GM19372 (cell line): ENCODE data around the gene ARL16.

Experiments used
- ATAC-seq: cut with Tn5 transposase; IDR thresholded peaks from one replicate; pipeline ENCODE4 v1.9.1; 2021; ENCODE audit warnings: mild to moderate bottlenecking, low read depth, moderate library complexity; ENCODE audit not compliant: unreplicated experiment

The ARL16 gene, protein sequence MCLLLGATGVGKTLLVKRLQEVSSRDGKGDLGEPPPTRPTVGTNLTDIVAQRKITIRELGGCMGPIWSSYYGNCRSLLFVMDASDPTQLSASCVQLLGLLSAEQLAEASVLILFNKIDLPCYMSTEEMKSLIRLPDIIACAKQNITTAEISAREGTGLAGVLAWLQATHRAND

DNA sequence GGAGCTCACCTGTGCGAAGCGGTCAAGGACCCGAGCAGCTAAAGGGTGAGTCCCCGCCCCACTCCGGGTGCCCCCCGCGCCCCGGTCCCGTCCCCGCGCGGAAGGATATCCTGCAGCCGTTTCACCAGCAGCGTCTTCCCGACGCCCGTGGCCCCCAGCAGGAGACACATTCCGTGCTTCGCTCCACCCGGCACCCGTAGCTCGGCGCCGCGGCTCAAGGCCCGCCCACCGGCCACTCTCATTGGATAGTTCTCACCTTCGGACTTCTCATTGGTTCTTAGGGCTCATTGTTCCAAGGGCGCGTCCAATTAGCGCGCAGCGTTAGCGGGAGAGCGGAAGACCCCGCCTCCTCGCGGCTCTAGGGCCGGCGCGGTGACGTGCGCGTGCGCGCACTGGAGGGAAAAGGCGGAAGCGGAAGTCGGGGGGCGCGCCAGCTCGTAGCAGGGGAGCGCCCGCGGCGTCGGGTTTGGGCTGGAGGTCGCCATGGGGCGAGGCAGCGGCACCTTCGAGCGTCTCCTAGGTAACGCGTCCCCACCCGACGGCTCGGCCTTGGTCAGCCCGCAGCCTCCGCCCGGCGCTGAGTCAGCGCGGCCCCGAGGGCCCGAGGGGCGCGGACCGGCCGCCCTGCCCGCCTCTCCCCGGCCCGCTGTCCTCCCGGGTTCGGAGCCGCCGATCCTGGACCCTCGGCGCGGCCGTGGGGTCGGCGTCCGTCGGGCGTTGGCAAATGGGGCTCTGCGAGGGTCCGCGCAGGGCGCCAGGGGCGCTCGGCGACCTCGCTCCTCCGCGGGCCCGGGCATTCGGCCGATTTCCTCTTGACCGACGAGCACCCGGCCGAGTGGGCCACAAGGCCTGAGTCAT, at the start of gene ARL16, which contains the start of gene HGS:
Gene ARL16 (minus strand): TSS at position 214 of the 858 bp plus-strand sequence. CDS start 44 bp downstream, at position 170.
Gene HGS (plus strand): TSS at position 428 of the 858 bp plus-strand sequence. CDS start 56 bp downstream, at position 484.
- peak; percentile 94 for ATAC-seq

- ATAC-seq = no peak
These were observed 43.9 kb upstream of the ARL16 start for GRCh38 chr17:81727324-81728031.

GRCh38 chr17:81726004-81726403, 42.4 kb upstream of the ARL16 start:
- ATAC-seq = no peak

DNA sequence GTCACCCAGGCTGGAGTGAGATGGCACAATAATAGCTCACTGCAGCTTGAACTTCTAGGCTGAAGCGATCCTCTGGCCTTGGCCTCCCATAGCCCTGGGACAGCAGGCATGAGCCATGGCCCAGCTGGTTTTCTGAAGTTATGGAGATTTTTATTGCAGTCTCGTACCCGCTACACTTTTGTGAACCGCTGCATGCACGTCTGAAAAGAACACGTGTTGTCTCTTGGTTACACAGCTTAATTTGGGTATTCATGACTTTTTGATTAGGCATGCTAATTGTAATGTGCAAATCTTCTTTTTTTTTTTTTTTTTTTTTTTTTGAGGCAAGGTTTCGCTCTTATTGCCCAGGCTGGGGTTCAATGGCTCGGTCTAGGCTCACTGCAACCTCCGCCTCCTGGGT, 41.8 kb upstream of the ARL16 start:
- no peak for ATAC-seq

DNA sequence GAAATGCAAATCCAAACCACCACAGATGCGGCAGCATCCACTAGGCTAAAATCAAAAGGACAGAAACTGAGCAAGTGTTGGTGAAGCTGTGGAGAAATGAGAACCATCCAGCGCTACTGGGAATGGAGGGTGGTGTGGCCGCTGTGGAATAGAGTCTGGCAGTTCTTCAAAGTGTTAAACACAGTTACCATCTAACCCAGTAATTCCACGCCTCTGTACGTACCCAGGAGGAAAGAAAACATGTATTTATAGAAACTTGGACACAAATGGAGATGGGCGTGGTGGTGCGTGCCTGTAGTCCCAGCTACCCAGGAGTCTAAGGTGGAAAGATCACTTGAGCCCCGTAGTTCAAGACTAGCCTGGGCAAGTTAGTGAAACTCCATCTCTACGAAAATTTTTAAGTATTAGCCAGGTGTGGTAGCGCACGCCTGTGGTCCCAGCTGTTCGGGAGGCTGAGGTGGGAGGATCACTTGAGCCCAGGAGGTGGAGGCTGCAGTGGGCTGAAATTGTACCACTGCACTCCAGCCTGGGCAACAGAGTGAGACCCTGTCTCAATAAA, 40.1 kb upstream of the ARL16 start:
- ATAC-seq = no peak

DNA sequence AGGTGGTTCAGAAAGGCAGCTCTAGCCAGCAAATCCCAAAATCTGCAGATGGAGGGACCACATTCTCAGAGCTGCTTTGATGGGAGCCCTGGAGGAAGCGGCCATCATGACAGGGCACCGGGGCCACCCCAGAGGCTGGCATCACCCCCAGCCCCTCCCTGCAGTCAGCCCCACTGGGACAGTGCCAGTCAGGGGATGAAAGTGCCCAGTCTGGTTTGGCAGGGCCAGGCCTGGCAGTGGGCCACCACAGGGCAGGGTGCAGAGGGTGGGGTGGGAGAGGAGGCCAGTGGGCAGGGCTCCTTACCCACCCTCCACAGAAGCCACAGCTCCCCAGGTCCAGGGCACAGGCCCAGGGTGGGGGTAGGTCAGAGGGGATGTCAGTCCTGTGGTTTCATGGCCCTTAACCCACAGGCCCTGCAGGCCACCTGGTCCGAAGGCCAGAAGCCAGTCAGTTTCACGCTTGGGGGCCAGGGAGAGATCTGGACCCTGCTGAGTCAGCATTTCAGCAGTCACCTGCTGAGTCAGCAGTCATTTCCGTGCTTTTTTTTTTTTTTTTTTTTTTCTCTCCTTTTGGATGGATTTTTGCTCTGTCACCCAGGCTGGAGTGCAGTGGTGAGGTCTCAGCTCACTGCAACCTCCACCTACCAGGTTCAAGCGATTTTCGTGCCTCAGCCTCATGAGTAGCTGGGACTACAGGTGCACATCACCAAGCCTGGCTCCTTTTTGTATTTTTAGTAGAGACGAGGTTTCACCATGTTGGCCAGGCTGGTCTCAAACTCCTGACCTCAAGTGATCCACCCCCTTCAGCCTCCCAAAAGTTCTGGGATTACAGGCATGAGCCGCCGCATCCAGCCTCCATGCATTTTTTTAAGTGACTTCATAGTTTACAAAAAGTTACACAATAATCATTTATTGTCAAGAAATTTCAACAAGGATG, 38.9 kb upstream of the ARL16 start:
- no peak for ATAC-seq

DNA sequence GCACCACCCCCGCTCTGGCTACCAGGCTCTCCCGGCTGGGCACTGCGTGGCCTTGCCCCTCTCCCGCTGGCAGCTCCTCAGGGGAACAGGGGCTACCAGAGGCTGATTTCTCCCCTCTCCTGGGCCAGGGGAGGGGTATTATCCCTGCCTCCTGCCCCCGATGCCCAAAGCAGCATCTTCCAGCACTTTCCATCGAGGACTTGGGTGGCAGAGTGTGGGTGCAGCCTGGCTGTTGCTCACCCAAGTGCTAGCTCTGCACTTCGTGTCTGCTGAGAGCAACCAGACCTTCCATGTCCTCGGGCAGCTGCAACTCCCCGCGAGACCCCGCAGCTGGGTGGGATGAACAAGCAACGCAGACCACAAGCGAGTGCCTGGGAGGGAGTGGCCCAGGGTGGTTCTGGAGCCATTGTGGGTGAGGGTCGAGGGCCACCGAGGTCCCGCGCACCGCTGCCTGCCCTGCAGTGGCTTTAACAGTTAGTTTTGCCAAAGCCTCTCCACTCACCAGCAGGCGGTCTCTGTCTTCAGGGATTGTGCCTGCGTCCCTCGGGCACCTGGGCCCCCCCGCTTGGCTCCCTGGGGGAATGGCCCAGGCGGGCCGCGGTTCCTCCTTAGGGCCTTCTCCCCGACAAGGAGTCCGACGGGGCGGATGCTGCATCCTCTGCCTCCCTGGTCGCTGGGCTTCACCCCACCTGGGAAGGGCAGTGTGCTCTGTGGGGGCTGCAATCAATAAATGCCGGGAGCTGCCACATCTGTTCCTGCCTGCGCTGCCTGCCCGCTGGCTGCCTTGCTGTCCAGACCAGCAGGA, 36.9 kb upstream of the ARL16 start:
- ATAC-seq = no peak

GRCh38 chr17:81719410-81720266, 36.0 kb upstream of the ARL16 start:
- ATAC-seq = no peak

DNA sequence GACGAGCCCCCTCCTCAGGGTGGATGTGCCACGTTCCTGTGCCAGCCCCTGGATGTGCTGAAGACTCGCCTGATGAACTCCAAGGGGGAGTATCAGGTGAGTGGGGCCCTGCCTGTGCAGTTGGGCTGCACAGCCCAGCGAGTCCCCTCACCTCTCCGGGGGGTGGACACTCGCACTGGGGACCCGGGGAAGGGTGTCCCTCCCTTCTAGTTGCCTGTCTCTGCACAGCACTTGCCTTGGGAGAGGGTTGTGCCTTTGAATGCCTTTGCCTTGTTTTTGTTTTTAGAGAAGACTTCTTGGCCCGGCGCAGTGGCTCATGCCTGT, 34.1 kb upstream of the ARL16 start:
- no peak for ATAC-seq

DNA sequence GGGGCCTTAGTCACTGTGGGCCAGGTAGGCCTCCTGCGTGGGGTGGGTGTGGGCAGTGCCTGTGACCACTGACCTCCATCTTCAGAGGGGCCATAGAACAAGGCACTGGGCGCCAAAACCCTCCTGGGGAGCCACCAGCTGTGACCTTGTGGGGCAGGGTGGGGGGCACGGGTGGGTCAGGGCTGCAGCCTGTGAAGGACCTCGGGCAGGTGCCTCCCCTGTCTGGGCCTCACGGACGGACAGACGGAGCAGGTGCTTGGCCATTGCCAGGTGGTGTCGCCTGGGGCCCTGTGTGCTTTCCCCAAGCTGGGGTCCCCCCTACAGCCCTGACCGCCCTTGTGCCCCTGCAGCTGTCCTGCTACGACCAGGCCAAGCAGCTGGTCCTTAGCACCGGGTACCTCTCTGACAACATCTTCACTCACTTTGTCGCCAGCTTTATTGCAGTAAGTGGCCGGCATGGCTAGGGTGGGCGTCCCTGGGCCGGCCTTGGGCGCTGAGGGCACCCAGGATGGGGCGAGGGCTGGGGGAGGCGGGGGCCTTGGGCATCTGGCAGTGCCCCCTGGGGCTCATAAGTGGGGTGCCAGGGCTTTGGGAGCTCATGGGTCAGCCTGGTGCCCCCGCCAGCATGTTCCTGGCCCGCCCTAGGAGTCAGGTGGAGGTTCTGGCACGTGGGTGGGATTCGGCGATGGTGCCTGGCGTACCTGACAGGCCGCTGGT, 33.6 kb upstream of the ARL16 start:
- ATAC-seq = no peak

- no peak for ATAC-seq
These were observed 33.0 kb upstream of the ARL16 start for GRCh38 chr17:81716674-81716996.

- ATAC-seq = no peak
These were observed 32.5 kb upstream of the ARL16 start for GRCh38 chr17:81715872-81716673.

DNA sequence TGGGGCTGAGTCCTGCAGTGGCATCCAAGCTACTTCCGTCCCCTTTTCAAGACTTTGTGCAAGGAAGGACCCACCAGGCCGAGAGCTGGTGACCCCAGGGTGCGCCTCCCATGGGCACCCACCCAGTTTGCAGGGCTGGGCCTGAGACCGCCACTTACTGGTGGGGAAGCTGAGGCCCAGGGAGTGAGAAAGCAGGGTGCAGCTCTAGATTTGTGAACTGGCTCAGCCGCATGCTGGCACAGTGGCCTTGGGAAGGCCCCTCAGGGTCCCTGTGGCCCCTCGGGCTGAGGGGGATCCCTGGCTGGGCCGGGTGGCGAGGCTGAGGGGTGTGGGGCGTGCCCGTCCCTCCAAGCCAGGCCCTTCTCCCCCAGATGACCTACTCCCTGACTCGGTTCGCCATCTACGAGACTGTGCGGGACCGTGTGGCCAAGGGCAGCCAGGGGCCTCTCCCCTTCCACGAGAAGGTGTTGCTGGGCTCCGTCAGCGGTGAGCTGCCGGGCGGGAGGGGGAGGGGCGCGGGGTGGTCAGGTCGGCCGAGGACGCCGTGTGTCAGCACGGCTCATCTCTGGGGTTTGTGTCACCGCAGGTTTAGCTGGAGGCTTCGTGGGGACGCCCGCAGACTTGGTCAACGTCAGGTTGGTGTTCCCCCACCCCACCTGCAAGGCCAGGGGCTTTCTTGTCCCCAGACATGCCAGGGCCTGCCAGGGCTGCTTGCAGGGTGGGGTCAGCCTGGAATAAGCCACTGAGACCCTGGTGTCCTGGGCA, 31.7 kb upstream of the ARL16 start:
- no peak for ATAC-seq

DNA sequence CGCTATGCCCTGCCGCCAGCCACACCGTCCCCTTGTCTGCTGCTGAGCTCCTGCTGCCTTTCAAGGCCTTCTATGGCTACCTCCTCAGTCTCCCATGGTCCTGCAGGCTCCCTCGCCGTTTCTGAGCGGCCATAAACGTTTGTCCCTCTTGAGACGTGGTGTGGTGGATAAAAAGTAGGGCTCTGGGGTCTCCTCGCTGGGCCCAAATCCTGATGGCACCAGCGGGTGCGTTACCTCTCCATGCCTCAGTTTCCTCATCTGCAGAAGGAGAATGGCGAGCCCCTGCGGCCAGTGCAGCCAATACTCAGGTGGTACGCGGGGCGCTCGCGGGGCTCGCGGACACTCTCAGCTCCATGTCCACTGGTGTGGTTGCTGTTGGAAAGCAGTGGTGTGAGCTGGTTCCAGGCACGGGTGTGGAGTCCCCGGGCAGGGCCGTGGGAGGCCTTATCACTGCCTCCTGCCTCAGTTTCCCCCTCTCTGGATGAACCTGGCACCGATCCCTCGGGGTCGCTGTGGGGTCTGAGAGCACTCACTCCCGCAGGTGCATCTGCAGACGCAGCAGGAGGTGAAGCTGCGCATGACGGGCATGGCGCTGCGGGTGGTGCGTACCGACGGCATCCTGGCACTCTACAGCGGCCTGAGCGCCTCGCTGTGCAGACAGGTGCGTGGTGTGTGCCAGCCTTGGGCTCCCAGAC, 31.0 kb upstream of the ARL16 start:
- no peak for ATAC-seq

DNA sequence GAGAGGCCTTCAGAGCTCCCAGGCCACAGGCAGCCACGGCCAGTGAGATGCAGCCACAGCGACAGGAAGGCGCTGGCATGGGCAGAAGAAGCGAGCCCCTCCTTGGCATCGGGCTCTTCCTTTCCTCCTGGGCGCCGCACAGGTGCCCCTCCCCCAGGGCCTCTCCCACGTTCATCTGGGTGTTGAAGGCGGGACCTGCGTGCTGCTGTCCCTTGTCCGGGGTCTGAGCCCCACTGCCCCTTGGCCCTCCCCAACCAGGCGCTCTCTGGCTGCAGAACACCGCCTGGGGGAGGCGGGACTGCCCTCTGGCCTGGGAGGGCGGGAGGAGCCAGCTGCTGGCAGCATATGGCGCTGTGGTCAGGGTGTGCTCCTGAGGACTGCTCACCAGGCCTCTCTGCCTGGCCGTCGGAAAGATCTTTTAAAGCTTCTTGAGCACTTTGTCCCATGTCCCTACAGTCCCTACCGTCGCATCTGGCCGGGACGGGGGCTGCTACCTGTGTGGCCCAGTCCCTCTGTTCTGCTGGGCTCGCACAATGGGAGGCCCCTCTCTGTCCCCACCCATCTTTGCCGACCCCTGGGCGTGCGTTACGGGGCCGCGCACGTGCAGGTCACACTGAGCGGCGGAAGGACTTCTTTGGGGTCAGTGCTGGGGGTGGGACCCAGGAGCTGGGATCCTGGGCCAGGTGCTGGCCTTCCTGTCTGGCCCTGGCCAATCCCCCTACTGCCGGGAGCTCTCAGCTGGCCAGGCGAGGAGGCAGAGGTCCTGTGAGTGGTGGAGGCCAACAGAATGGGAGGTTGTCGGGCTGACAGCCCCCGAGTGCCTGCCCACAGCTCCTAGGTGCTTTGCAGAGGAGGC, 30.2 kb upstream of the ARL16 start:
- ATAC-seq = no peak
